Measurements from ENCODE around the gene VILL.

Gene VILL

DNA sequence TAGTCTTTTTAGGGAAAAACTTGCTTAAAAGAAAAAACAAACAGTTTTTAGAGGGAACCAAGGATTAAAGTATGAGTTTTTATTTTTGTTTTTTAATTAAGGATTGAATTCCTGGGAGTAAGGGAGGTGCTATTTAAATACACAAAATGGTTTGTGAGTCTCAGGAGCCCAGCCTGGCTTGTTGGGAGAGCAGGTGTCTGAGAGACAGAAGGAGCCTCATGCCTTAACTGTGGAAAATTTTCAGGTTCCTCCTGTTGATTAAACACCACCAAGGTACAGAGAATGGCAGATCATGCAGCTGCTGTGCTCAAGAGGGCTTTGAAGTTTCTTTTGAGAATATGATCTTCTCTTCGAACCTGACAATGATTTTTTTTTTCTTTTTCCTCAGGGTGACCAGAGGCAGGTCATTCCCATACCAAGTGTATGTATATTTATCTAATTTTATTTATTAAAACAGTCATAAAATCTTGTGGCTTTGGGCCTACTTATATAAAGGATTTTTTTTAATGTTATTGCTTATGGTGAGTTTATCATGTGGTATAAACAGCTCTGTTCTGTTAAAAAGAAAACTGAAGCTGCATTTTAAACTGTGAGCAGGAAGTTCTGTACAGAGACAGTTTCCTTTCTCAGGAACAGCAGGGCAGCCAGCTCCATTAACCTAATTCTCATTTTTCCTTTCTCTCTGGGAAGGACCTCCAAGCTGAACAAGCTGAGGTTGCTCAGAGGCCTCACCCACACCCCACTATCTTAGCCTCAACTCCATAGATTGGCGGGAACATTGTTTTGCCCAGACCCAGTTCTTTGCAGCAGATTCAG, 33.7 kb upstream of the VILL start:
- no peak overlapping the region for H3K4me3 ChIP-seq (ENCODE audit: low read depth, low read length, poor library complexity, severe bottlenecking)
- TF ChIP-seq, protein P1, sequence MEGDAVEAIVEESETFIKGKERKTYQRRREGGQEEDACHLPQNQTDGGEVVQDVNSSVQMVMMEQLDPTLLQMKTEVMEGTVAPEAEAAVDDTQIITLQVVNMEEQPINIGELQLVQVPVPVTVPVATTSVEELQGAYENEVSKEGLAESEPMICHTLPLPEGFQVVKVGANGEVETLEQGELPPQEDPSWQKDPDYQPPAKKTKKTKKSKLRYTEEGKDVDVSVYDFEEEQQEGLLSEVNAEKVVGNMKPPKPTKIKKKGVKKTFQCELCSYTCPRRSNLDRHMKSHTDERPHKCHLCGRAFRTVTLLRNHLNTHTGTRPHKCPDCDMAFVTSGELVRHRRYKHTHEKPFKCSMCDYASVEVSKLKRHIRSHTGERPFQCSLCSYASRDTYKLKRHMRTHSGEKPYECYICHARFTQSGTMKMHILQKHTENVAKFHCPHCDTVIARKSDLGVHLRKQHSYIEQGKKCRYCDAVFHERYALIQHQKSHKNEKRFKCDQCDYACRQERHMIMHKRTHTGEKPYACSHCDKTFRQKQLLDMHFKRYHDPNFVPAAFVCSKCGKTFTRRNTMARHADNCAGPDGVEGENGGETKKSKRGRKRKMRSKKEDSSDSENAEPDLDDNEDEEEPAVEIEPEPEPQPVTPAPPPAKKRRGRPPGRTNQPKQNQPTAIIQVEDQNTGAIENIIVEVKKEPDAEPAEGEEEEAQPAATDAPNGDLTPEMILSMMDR (IDR thresholded peaks at IDR 0.05; ENCODE audit: low read length), result no peak
- TF ChIP-seq EZH2 (IDR thresholded peaks at IDR 0.05; ENCODE audit: borderline replicate concordance, low read length), result no peak
- no peaks in the 10 kb centered on the region for H3K36me3 ChIP-seq (ENCODE audit: insufficient read depth, low read length)
- no peaks in the 10 kb centered on the region for H3K9me2 ChIP-seq (ENCODE audit: low read depth, low read length)
- 0 out of 2 replicates have a peak overlapping the region, but pooled peaks have one; percentile 41 for H2AFZ ChIP-seq (ENCODE audit: low read length)
- H3K4me2 ChIP-seq (ENCODE audit: low read length), result no peak overlapping the region
- H3K27ac ChIP-seq (ENCODE audit: low read depth, low read length, poor library complexity, severe bottlenecking), result peak overlapping the region; percentile 19
- peaks cover 20% of the 10 kb centered on the region for H3K4me1 ChIP-seq (ENCODE audit: insufficient read depth, low read length, severe bottlenecking)
- H4K20me1 ChIP-seq (ENCODE audit: insufficient read depth, low read length), result no peaks in the 10 kb centered on the region
- H3K9ac ChIP-seq (ENCODE audit: low read length), result no peak overlapping the region
- H3K9me3 ChIP-seq (ENCODE audit: low read length), result no peaks in the 10 kb centered on the region
- H3K79me2 ChIP-seq (ENCODE audit: insufficient read depth, low read length), result no peaks in the 10 kb centered on the region
- no peaks in the 10 kb centered on the region for H3K27me3 ChIP-seq (ENCODE audit: insufficient read depth, low read length)
- H3F3A ChIP-seq (ENCODE audit: insufficient read depth, low read length), result no peaks in the 10 kb centered on the region

DNA sequence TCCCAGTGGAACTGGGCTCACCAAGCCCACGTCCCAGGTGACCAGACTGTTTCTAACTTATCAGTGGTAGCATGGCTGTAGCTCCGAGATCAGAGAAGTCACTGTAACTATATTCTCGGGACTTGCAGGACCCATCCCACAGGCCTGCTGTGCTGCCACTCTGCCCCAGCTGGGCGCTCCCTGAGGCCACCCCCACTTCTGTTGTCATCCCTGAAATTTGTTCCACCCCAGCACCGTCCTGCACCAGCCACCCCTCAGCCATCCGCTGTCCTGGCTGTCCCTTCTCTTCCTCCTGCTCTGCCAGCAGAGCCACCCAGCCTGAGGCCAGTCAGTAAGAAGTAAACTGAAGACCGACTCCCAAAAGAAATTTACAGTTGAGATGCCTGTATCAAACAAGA, 33.0 kb upstream of the VILL start:
- H3K27ac ChIP-seq (ENCODE audit: low read depth, low read length, poor library complexity, severe bottlenecking), result peak overlapping the region; percentile 19
- no peaks in the 10 kb centered on the region for H3K27me3 ChIP-seq (ENCODE audit: insufficient read depth, low read length)
- H3F3A ChIP-seq (ENCODE audit: insufficient read depth, low read length), result no peaks in the 10 kb centered on the region
- no peaks in the 10 kb centered on the region for H3K9me3 ChIP-seq (ENCODE audit: low read length)
- H3K4me2 ChIP-seq (ENCODE audit: low read length), result no peak overlapping the region
- TF ChIP-seq, protein P1 (IDR thresholded peaks at IDR 0.05; ENCODE audit: low read length), result no peak
- TF ChIP-seq EZH2 (IDR thresholded peaks at IDR 0.05; ENCODE audit: borderline replicate concordance, low read length), result no peak
- H2AFZ ChIP-seq (ENCODE audit: low read length), result 0 out of 2 replicates have a peak overlapping the region, but pooled peaks have one; percentile 41
- H4K20me1 ChIP-seq (ENCODE audit: insufficient read depth, low read length), result no peaks in the 10 kb centered on the region
- H3K4me3 ChIP-seq (ENCODE audit: low read depth, low read length, poor library complexity, severe bottlenecking), result no peak overlapping the region
- no peaks in the 10 kb centered on the region for H3K79me2 ChIP-seq (ENCODE audit: insufficient read depth, low read length)
- H3K9ac ChIP-seq (ENCODE audit: low read length), result no peak overlapping the region
- H3K9me2 ChIP-seq (ENCODE audit: low read depth, low read length), result no peaks in the 10 kb centered on the region
- H3K4me1 ChIP-seq (ENCODE audit: insufficient read depth, low read length, severe bottlenecking), result peaks cover 20% of the 10 kb centered on the region
- no peaks in the 10 kb centered on the region for H3K36me3 ChIP-seq (ENCODE audit: insufficient read depth, low read length)

DNA sequence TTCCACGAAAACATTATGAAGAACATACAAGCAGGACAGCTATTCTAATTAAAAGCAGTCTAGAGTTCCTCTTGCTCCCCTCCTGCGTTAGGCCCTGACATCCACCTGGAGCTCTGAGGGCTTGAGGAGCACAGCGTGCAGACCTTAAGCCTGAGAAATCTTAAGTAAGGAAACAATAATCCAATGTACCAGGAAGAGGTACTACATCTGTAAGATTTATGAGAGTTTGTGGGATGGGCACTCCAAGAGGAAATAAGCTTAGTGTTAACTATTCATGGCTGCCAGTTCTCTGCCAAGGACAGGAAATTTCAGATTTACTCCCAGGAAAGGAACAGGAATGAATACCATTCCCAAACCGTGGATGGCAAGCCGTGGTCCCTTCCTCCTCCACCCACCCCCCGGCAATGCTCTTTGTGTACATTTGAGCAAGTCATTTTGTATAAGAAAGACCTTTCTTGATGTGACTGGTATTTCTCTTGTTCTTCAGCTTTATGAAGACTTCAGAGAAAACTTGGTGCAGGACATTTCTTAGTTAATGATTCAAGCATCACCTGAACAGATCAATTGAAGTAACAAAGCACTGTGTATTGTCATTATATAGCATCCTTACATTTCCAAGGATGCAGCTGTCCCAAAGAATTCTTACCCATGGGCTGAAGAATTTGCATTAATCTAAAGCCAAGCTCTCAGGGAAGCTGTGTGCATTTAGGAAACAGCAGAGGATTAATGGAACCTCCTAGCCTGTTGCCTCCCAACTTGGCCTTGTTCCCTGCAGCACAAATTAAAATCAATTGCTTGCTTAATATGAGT, 28.8 kb upstream of the VILL start:
- Histone ChIP-seq H3F3A (ENCODE audit: insufficient read depth, low read length) (no peaks in the 10 kb centered on the region), H3K4me1 (ENCODE audit: insufficient read depth, low read length, severe bottlenecking) (peaks cover 23% of the 10 kb centered on the region), H3K9me2 (ENCODE audit: low read depth, low read length) (no peaks in the 10 kb centered on the region), H3K4me2 (ENCODE audit: low read length) (no peak overlapping the region), H3K9ac (ENCODE audit: low read length) (no peak overlapping the region), H3K79me2 (ENCODE audit: insufficient read depth, low read length) (no peaks in the 10 kb centered on the region), H3K27ac (ENCODE audit: low read depth, low read length, poor library complexity, severe bottlenecking) (no peak overlapping the region), H3K27me3 (ENCODE audit: insufficient read depth, low read length) (no peaks in the 10 kb centered on the region), H4K20me1 (ENCODE audit: insufficient read depth, low read length) (no peaks in the 10 kb centered on the region), H3K36me3 (ENCODE audit: insufficient read depth, low read length) (no peaks in the 10 kb centered on the region), H3K4me3 (ENCODE audit: low read depth, low read length, poor library complexity, severe bottlenecking) (no peak overlapping the region), H2AFZ (ENCODE audit: low read length) (no peak overlapping the region), H3K9me3 (ENCODE audit: low read length) (no peaks in the 10 kb centered on the region)
- no peak for TF ChIP-seq EZH2 (IDR thresholded peaks at IDR 0.05; ENCODE audit: borderline replicate concordance, low read length)
- TF ChIP-seq, protein P1 (IDR thresholded peaks at IDR 0.05; ENCODE audit: low read length), result no peak

All from OCI-LY1 (cell line).